NCI-H146 treated with DMSO at 0.1 percent for 48 hours (cell line): ENCODE data around the gene CPAMD8.

Experiments
- DNase-seq: peaks from one replicate; lab custom pipeline; 2025; ENCODE audit not compliant: unreplicated experiment; lab: John Stamatoyannopoulos, UW

The CPAMD8 gene

GRCh38 chr19:16895467-16896145 is 131.0 kb downstream of the CPAMD8 start:
- no peak for DNase-seq

GRCh38 chr19:16894080-16894479 is 132.5 kb downstream of the CPAMD8 start:
- DNase-seq: no peak

GRCh38 chr19:16893686-16893989 is 133.0 kb downstream of the CPAMD8 start:
- DNase-seq: no peak

- DNase-seq: no peak
These were observed 133.5 kb downstream of the CPAMD8 start for GRCh38 chr19:16892868-16893685.

- DNase-seq: no peak
These were observed 134.2 kb downstream of the CPAMD8 start for GRCh38 chr19:16892436-16892835.

GRCh38 chr19:16891696-16892382 is 134.8 kb downstream of the CPAMD8 start:
- DNase-seq: no peak

- no peak for DNase-seq
These were observed 136.0 kb downstream of the CPAMD8 start for GRCh38 chr19:16890461-16891184.

- no peak for DNase-seq
These were observed 136.6 kb downstream of the CPAMD8 start for GRCh38 chr19:16889883-16890460.

GRCh38 chr19:16889366-16889882 is 137.2 kb downstream of the CPAMD8 start:
- DNase-seq: no peak

GRCh38 chr19:16888629-16889365 is 137.8 kb downstream of the CPAMD8 start, which contains the start of gene F2RL3:
TSS of gene F2RL3 (plus strand) at chr19:16888999. CDS start at chr19:16889190, 191 bp downstream.
- DNase-seq: no peak

- DNase-seq: no peak
These were observed 139.0 kb downstream of the CPAMD8 start for GRCh38 chr19:16887353-16888265.

GRCh38 chr19:16886305-16886880 is 140.2 kb downstream of the CPAMD8 start:
- no peak for DNase-seq

- DNase-seq: no peak
These were observed 141.4 kb downstream of the CPAMD8 start for GRCh38 chr19:16885166-16885565.

GRCh38 chr19:16883522-16883921 is 143.1 kb downstream of the CPAMD8 start:
- DNase-seq: no peak

- DNase-seq: no peak
These were observed 144.5 kb downstream of the CPAMD8 start for GRCh38 chr19:16882146-16882545.

GRCh38 chr19:16880884-16881554 is 145.6 kb downstream of the CPAMD8 start:
- no peak for DNase-seq

- DNase-seq: no peak
These were observed 148.2 kb downstream of the CPAMD8 start for GRCh38 chr19:16878181-16878965.
